Ectodermal cell (in vitro differentiated cells): ENCODE data around the gene MYO5B.
A peak's percentile ranks its signal among the peaks of the same experiment; 100 is the strongest.
"Not testable (repeated sequence)": the region's sequence is repeated elsewhere in the genome, so short reads cannot be mapped to it uniquely, and the experiment has no call there.

ENCODE experiments used
- H3K27ac ChIP-seq: 2 replicates; pipeline ENCODE4 v1.7.0; 2013; ENCODE audit warnings: mild to moderate bottlenecking, low read depth, low read length; ENCODE audit not compliant: insufficient read depth, poor library complexity, severe bottlenecking
- H3K27me3 ChIP-seq: 2 replicates; pipeline ENCODE4 v1.7.0; 2013; ENCODE audit warnings: mild to moderate bottlenecking, low read length; ENCODE audit not compliant: insufficient read depth, control insufficient read depth, poor library complexity, severe bottlenecking
- H3K36me3 ChIP-seq: one replicate; pipeline ENCODE4 v1.7.0; 2013; ENCODE audit warnings: low read length; ENCODE audit not compliant: control insufficient read depth, insufficient read depth
- H3K4me1 ChIP-seq: one replicate; pipeline ENCODE4 v1.7.0; 2013; ENCODE audit warnings: low read length; ENCODE audit not compliant: control insufficient read depth, insufficient read depth
- H3K4me3 ChIP-seq: 2 replicates; pipeline ENCODE4 v1.7.0; 2013; ENCODE audit warnings: low read depth, low read length, control low read depth; ENCODE audit not compliant: insufficient read depth
- H3K9me3 ChIP-seq: 2 replicates; pipeline ENCODE4 v1.7.0; 2013; ENCODE audit warnings: mild to moderate bottlenecking, low read length, moderate library complexity; ENCODE audit not compliant: control insufficient read depth
- WGBS, 2 experiments: methylation state at CpG; one replicate each; pipeline ENCODE4 v1.1.7; 2013; ENCODE audit warnings: missing lambda C conversion rate in 2 of 2; 5-methylcytosine and 5-hydroxymethylcytosine counted together

The MYO5B gene

DNA sequence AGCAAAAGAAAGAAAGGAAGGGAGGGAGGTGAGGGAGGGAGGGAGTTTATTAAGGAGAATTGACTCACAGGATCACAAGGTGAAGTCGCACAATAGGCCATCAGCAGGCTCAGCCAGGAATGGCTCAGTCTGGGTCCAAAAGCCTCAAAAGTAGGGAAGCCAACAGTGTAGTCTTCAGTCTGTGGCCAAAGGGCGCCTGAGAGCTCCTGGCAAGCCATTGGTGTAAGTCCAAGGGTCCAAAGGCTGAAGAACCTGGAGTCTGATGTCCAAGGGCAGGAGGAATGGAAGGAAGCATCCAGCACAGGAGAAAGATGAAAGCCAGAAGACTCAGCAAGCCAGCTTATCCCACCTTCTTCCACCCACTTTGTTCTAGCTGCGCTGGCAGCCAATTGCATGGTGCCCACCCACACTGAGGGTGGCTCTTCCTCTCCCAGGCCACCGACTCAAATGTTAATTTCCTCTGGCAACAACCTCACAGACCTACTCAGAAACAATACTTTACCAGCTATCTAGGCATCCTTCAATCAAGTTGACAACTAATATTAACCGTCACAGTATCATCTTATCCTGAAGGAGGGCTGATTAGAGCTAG lies 375.8 kb downstream of the MYO5B start:
- H3K27ac ChIP-seq, result no peak overlapping the region
- H3K4me3 ChIP-seq, result no peak overlapping the region
- WGBS, 2 experiments, result 90 to 93% methylated on average over 5 of the region's 5 CpGs
- no peaks in the 10 kb centered on the region for H3K9me3 ChIP-seq
- no peaks in the 10 kb centered on the region for H3K27me3 ChIP-seq
- no peaks in the 10 kb centered on the region for H3K4me1 ChIP-seq
- no peaks in the 10 kb centered on the region for H3K36me3 ChIP-seq

DNA sequence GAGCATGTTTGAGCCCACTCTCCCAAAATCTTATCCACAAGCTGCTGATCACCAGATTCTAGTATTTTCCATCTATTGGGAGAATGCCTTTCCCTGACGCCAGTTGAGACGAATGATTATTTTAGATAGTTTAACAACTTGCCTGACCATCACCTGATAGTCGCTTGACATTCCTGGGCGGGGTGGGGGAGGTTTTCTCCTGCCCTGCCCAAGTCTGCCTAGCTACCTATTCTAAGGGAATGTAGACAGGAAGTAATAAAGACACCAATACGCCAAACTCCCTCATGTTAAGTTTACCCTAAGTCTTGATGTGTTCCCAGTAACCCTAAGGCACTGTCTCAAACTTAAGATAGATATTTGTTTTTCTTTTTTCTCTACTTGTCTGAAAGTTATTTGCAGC lies 377.0 kb downstream of the MYO5B start:
- H3K27ac ChIP-seq, result no peak overlapping the region
- H3K9me3 ChIP-seq, result no peaks in the 10 kb centered on the region
- H3K27me3 ChIP-seq, result no peaks in the 10 kb centered on the region
- H3K4me1 ChIP-seq, result no peaks in the 10 kb centered on the region
- no peak overlapping the region for H3K4me3 ChIP-seq
- WGBS, 2 experiments, result 96 to 97% methylated on average over 5 of the region's 5 CpGs
- no peaks in the 10 kb centered on the region for H3K36me3 ChIP-seq

DNA sequence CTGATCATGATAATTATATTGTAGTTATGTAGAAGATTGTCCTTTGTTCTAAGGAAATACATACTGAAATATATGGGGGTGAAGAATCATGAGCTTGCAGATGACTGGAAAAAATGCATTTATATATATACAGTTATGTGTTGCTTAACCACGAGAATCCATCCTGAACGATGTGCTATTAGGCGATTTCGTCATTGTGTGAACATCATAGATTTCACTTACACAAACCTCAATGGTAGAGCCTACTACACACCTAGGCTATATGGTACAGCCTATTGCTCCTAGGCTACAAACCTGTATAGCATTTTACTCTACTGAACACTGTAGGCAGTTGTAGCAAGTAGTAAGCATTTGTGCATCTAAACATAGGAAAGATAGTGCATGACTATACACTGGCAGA lies 379.0 kb downstream of the MYO5B start:
- Histone ChIP-seq H3K27ac (no peak overlapping the region), H3K4me3 (no peak overlapping the region), H3K36me3 (no peaks in the 10 kb centered on the region), H3K9me3 (no peaks in the 10 kb centered on the region), H3K27me3 (no peaks in the 10 kb centered on the region), H3K4me1 (peaks cover 5% of the 10 kb centered on the region)
- 92 to 100% methylated on average over 4 of the region's 4 CpGs for WGBS, 2 experiments

DNA sequence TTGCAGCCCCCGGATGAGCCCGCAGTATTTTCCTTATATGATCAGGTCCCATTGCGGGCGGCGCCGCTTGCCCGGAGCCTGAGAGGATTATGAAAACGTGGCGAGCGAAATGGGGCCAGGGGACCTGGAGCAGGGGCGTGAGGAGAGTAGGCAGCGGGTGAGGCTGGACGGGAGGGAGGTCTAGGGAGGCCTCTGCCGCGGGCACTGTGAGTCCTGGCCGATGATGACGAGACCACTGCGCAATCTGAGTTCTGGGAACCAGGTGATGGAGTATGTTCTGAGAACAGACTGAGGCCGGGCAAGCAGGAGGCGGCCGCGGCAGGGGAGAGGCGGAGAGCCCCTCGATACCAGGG lies 380.8 kb downstream of the MYO5B start:
- H3K27ac ChIP-seq, result peak overlapping the region; percentile 60

DNA sequence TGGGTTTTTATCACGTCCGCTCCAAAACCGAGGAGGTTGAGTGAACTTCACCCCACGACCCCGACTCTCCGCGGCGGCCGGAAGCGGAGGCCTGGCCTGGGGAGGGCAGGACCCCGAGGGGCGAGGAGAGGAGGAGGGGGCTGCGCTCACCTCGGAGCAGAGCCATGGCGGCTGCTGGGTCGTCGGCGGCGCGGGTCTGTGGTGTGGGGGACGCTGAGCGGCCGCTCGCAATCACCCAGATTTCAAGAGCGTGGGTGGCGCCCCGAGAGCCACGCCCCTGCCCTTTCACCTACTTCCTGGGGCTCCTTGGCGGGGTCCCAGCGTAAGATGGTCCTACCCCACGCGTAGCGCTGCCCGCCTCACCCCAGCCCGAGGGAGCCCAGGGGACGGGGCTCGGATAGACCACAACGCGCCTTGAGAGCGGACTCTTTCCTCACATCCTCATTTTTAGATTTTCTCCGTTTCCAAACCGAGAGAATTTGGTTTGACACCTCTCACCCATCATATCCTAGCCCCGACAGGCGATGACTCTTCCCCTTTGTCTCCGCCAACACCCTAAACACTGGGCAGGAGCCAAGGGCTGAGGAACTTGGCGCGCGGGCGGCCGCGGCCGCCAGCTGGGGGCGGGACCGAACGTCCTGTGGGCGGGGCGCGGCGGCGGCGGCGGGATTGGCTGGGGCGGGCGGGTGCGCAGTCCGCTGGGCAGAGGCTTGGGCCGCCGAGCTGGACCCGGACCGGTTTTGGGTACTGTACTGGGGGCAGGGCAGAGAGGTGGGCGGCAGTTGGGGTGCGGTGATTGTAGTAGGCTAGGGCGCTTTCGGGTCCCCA lies 381.4 kb downstream of the MYO5B start, which contains the start of gene ACAA2:
ACAA2 (minus strand) TSS at position 215 of the 828 bp plus-strand sequence; CDS start at position 166, 49 bp downstream.
- Histone ChIP-seq H3K4me3 (peak within 1 kb of the TSS; percentile 80), H3K27ac (peak within 1 kb of the TSS; percentile 66), H3K4me1 (peaks cover 5% of the 10 kb centered on the region), H3K27me3 (no peaks in the 10 kb centered on the region), H3K36me3 (no peaks in the 10 kb centered on the region), H3K9me3 (no peaks in the 10 kb centered on the region)
- 0% methylated on average over 74 of the region's 74 CpGs for WGBS, 2 experiments

More for the DNA sequence above, 380.8 kb downstream of the MYO5B start:
- H3K4me1 ChIP-seq, result peaks cover 5% of the 10 kb centered on the region
- no peaks in the 10 kb centered on the region for H3K36me3 ChIP-seq
- H3K27me3 ChIP-seq, result no peaks in the 10 kb centered on the region
- H3K4me3 ChIP-seq, result peak overlapping the region; percentile 80
- WGBS, 2 experiments, result 1% methylated on average over 24 of the region's 24 CpGs
- H3K9me3 ChIP-seq, result no peaks in the 10 kb centered on the region

DNA sequence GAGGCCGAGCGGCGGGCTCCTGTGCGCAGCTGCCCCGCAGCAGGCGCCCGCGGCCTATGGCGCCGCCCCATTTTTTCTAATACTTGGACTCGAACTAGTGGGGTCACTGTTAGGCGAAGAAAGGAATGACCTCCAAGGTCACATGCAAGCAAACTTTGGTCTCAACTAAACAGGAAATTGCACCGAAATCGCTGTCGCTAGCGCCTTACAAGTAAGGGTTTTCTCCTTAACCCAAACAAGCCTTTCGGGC lies 382.0 kb downstream of the MYO5B start:
- Histone ChIP-seq H3K4me1 (peaks cover 5% of the 10 kb centered on the region), H3K27ac (peak overlapping the region; percentile 66)
- WGBS, 2 experiments, result 1% methylated on average over 17 of the region's 17 CpGs

DNA sequence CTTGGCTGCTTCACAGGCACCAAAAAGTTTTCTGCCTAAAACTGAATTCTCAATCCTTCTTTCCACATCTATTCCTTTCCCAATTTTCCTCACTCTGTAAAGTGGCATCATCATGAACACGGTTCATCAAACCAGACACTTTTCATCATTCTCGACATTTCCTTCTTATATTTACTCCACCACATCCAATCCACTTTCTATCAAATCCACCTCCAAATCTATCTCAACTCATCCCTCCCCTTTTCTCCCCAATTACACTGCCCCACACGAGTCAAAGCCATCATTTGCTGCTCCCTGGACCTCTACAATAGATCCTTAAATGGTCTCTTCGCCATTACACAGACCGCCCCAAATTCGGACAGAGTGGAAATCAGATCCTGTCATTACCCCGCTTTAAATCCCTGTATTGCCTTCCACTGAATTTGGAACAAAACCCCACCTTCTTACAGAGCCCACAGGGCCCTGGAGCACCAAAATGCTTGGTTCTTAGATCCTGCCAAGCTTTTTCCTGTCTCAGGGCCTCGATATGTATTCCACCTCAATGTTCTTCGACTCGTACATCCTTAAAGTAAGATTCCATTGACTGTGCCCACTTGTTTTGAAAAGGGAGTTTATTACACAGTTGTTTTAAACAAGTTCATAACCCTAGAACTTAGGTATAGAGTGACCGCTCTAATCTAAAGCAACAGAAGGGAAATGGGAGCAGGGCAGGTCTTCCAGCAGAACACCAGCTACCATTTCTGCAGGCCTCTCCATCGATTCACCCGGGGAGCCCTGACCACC lies 382.5 kb downstream of the MYO5B start:
- Histone ChIP-seq H3K36me3 (no peaks in the 10 kb centered on the region), H3K27me3 (no peaks in the 10 kb centered on the region), H3K4me3 (peak overlapping the region; percentile 80), H3K27ac (peak overlapping the region; percentile 66), H3K4me1 (peaks cover 5% of the 10 kb centered on the region), H3K9me3 (no peaks in the 10 kb centered on the region)
- WGBS, 2 experiments, result 37 to 38% methylated on average over 13 of the region's 13 CpGs

More for the DNA sequence above, 382.0 kb downstream of the MYO5B start:
- Histone ChIP-seq H3K4me3 (peak overlapping the region; percentile 80), H3K9me3 (no peaks in the 10 kb centered on the region), H3K36me3 (no peaks in the 10 kb centered on the region), H3K27me3 (no peaks in the 10 kb centered on the region)

DNA sequence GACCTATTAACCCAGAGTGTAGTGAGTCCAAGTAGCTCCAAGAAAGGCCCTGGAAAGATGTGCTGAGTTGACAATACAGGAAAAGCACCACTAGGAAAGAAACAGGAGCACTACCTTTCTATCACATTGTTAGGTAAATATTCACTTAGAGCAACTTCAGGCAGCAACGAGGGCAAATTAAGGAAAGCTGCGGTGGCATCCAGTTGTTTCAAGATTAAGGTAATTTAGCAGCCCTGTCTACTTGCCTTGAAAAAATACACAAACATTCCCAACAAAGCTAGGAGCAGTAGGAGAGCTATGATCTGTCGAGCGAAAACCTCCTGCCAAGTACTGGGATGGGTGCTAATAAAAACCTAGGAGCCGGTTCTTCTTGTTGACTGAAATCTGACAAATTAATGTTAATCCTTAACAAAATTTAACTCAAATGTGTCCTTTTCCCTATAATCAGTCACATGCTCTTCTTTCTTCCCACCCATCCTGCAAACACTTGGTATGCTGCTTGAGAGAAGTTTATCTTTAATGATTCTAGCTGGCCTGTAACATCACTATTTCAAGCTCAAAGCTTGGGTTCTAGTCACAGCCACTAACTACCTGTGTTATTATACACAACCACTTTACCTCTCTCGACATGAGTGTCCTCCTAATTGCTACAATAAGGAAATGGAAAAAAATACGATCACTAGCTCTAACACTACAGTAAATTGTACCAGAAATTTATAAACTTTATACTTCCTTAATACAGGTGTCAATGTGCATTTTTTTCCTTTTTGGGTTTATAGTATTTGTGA lies 383.6 kb downstream of the MYO5B start:
- no peaks in the 10 kb centered on the region for H3K27me3 ChIP-seq
- no peak overlapping the region for H3K27ac ChIP-seq
- no peaks in the 10 kb centered on the region for H3K36me3 ChIP-seq
- H3K4me3 ChIP-seq, result no peak overlapping the region
- WGBS, 2 experiments, result 69 to 71% methylated on average over 7 of the region's 7 CpGs
- no peaks in the 10 kb centered on the region for H3K9me3 ChIP-seq
- H3K4me1 ChIP-seq, result peaks cover 5% of the 10 kb centered on the region

DNA sequence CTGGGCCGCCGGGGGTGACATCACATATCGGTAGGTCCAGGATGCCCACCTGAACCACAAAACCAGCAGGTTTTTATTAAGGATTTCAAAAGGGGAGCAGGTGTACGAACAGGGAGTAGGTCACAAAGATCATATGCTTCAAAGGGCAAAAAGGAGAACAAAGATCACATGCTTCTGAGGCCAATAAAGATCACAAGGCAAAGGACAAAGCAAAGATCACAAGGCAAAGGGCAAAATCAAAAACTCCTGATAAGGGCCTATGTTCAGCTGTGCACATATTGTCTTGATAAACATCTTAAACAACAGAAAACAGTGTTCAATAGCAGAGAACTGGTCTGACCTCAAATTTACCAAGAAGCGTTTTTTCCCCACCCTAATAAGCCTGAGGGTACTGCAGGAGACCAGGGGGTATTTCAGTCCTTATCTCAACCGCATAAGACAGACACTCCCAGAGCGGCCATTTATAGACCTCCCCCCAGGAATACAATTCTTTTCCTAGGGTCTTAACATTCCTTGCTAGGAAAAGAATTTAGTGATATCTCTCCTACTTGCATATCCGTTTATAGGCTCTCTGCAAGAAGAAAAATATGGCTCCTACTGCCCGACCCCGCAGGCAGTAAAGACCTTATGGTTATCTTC lies 386.3 kb downstream of the MYO5B start:
- 93 to 96% methylated on average over 10 of the region's 10 CpGs for WGBS, 2 experiments
- H3K27ac ChIP-seq, H3K9me3 ChIP-seq, H3K4me1 ChIP-seq, H3K27me3 ChIP-seq, H3K4me3 ChIP-seq, H3K36me3 ChIP-seq: not testable (repeated sequence)
